Endothelial cell of coronary artery (primary cell): ENCODE measurements around the gene TEX29. TPM values are rescaled to one million over a fixed set of nuclear protein-coding genes. Genes with fewer than 3 reads are reported as not detected.

Experiments used
- total RNA-seq: library from RNA; depleted of rRNA; stranded (reverse); fragments of >200 nt; gene quantifications from 2 replicates; pipeline ENCODE4 v1.2.3, GENCODE V29; 2014

Gene TEX29
- not detected in 2 replicates for total RNA-seq

GRCh38 chr13:111319998-111320911 lies at the start of gene TEX29:
TEX29 (plus strand) TSS chr13:111320642; CDS start chr13:111320891, 249 bp downstream.

Other genes starting within 250 kb of the TEX29 start
- gene ARHGEF7, start 205.3 kb upstream of the TEX29 start, total RNA-seq: 137 and 164 TPM in 2 replicates